IMR-90 (cell line): ENCODE results near the gene CTIF.

Experiments
- MAZ ChIP-seq: IDR thresholded peaks from 2 replicates; pipeline ENCODE4 v1.6.1; 2012; ENCODE audit warnings: low read depth, mild to moderate bottlenecking, low read length, improper control_type of control experiment, moderate library complexity, borderline replicate concordance
- TF ChIP-seq, protein P1 (sequence below): conservative IDR thresholded peaks from 2 replicates; pipeline ENCODE4 v1.5.1; 2012; ENCODE audit warnings: mild to moderate bottlenecking, low read depth, low read length, improper control_type of control experiment

DNA sequence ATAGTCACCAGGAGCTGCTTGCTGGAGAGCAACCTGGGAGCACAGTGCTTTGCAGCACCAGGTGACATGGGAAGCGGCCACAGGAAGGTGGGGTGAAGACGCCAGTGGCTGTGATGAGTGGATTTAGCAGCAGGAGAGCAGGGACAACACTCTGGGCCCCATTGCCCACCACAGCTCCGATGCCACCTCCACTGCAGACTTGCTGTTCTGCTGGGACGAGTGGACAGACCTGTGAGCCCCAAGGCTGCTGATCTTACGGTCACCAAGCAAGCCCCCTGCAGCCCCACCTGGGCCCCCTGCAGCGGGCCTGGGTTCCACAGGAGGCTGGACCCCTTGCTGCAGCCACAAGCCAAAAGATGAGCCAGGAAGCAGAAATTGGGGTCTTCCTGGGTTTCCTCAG lies 73.7 kb downstream of the CTIF start:
- TF ChIP-seq, protein P1, sequence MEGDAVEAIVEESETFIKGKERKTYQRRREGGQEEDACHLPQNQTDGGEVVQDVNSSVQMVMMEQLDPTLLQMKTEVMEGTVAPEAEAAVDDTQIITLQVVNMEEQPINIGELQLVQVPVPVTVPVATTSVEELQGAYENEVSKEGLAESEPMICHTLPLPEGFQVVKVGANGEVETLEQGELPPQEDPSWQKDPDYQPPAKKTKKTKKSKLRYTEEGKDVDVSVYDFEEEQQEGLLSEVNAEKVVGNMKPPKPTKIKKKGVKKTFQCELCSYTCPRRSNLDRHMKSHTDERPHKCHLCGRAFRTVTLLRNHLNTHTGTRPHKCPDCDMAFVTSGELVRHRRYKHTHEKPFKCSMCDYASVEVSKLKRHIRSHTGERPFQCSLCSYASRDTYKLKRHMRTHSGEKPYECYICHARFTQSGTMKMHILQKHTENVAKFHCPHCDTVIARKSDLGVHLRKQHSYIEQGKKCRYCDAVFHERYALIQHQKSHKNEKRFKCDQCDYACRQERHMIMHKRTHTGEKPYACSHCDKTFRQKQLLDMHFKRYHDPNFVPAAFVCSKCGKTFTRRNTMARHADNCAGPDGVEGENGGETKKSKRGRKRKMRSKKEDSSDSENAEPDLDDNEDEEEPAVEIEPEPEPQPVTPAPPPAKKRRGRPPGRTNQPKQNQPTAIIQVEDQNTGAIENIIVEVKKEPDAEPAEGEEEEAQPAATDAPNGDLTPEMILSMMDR = no peak
- TF ChIP-seq MAZ = no peak
